A673 (cell line): ENCODE results near the gene TH. TPM values are rescaled to one million over a fixed set of nuclear protein-coding genes. Genes with fewer than 3 reads are reported as not detected.

Experiments used
- BruUV-seq: library from RNA; stranded (reverse); fragments of 400-500 nt; replicated peaks from 2 replicates; lab custom pipeline; 2021; lab: Mats Ljungman, UMichigan
- CTCF ChIA-PET: fragments of 300-600 bp; sonication (Branson Sonifier 250); formaldehyde crosslinking; loops from one replicate; lab custom pipeline; 2022; ENCODE audit warnings: antibody characterized with exemption; lab: Charles Lee
- POLR2A ChIA-PET: fragments of 300-600 bp; sonication (Branson Sonifier 250); formaldehyde crosslinking; loops from one replicate; lab custom pipeline; 2022; ENCODE audit warnings: antibody characterized with exemption; ENCODE audit not compliant: low non-redundant PET; lab: Charles Lee
- DNase-seq: peaks from one replicate; pipeline ENCODE4 v3.0.0-alpha.2; 2015; ENCODE audit warnings: low spot score
- H3K27ac ChIP-seq: fragments of 200-600 bp; sonication (generic); 2 replicates; pipeline ENCODE4 v1.5.1; 2016; ENCODE audit warnings: mixed run types, low read depth, mild to moderate bottlenecking, mixed read lengths, antibody characterized with exemption, low read length; ENCODE audit not compliant: poor library complexity, severe bottlenecking
- H3K27me3 ChIP-seq: fragments of 200-600 bp; sonication (generic); replicated peaks from 2 replicates; pipeline ENCODE4 v1.6.1; 2017; ENCODE audit warnings: mixed run types, low read depth, mild to moderate bottlenecking, mixed read lengths, antibody characterized with exemption, low read length; ENCODE audit not compliant: insufficient read depth, poor library complexity
- H3K36me3 ChIP-seq: fragments of 200-600 bp; sonication (generic); 2 replicates; pipeline ENCODE4 v1.6.1; 2016; ENCODE audit warnings: mixed run types, mild to moderate bottlenecking, mixed read lengths, antibody characterized with exemption, low read length; ENCODE audit not compliant: insufficient read depth, poor library complexity, severe bottlenecking
- H3K4me1 ChIP-seq: fragments of 200-600 bp; sonication (generic); 2 replicates; pipeline ENCODE4 v1.6.1; 2017; ENCODE audit warnings: mixed run types, mild to moderate bottlenecking, mixed read lengths, antibody characterized with exemption, low read length; ENCODE audit not compliant: insufficient read depth, poor library complexity, severe bottlenecking
- H3K4me3 ChIP-seq: fragments of 200-600 bp; sonication (generic); 2 replicates; pipeline ENCODE4 v1.5.1; 2016; ENCODE audit warnings: low read depth, mixed run types, mild to moderate bottlenecking, mixed read lengths, low read length; ENCODE audit not compliant: poor library complexity, severe bottlenecking
- H3K9me3 ChIP-seq: fragments of 200-600 bp; sonication (generic); 2 replicates; pipeline ENCODE4 v1.6.1; 2016; ENCODE audit warnings: mixed run types, low read depth, mild to moderate bottlenecking, mixed read lengths, antibody characterized with exemption, low read length; ENCODE audit not compliant: poor library complexity, severe bottlenecking
- CTCF ChIP-seq: fragments of 300-800, 200-600 bp; sonication (generic); conservative IDR thresholded peaks from 2 replicates; pipeline ENCODE4 v1.5.1; 2017; ENCODE audit warnings: low read depth, mild to moderate bottlenecking, antibody characterized with exemption, low read length, moderate library complexity, mixed read lengths
- EZH2 ChIP-seq: fragments of 200-600 bp; sonication (generic); IDR thresholded peaks from 2 replicates; pipeline ENCODE4 v1.6.1; 2017; ENCODE audit warnings: borderline replicate concordance, low read depth, mild to moderate bottlenecking, mixed read lengths, antibody characterized with exemption, low read length; ENCODE audit not compliant: poor library complexity, severe bottlenecking
- intact Hi-C: fragments of 100-400 bp; cut with micrococcal nuclease; formaldehyde crosslinking; loops from one replicate; pipeline ENCODE4 v1.10.0; 2022; ENCODE audit not compliant: unreplicated experiment
- total RNA-seq: library from RNA; stranded (reverse); gene quantifications from 2 replicates; pipeline ENCODE4 v1.2.3, GENCODE V29; 2021

Gene TH
- total RNA-seq, 1 experiment from 2014 or later: not detected

DNA sequence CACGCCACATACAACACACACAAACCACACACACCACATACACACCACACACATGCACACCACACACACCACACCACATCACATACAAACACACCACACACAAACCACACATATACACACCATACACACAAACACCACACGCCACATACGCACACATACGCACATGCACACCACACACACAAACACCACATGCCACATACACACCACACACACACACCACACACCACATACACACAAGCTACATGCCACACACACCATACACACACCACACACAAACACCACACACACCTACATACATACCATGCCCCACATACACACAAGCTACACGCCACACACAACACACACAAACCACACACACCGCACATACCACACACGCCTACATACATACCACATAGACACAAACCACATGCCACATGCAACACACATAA is 15.7 kb upstream of the TH start:
- DNase-seq: no peak
- H3K27me3 ChIP-seq: peaks cover 4% of the 10 kb centered on the region
- no peaks in the 10 kb centered on the region for H3K36me3 ChIP-seq
- TF ChIP-seq EZH2 (no peak), CTCF (no peak)
- POLR2A ChIA-PET: no interaction called here
- no peaks in the 10 kb centered on the region for H3K4me1 ChIP-seq
- CTCF ChIA-PET: interaction anchor here (1.8 kb wide), 1 partner anchor 234 kb away, joined by 9 read pairs; no protein-coding TSS in a partner anchor
- BruUV-seq: no TSS peak
- no peak overlapping the region for H3K4me3 ChIP-seq
- intact Hi-C loops: no loop called here
- H3K27ac ChIP-seq: no peak overlapping the region
- no peaks in the 10 kb centered on the region for H3K9me3 ChIP-seq

- Histone ChIP-seq H3K27ac (no peak overlapping the region), H3K27me3 (peaks cover 4% of the 10 kb centered on the region), H3K4me3 (no peak overlapping the region), H3K36me3 (no peaks in the 10 kb centered on the region), H3K4me1 (no peaks in the 10 kb centered on the region), H3K9me3 (no peaks in the 10 kb centered on the region)
- BruUV-seq: no TSS peak
- intact Hi-C loops: no loop called here
- TF ChIP-seq EZH2 (no peak), CTCF (peak; percentile 67)
- DNase-seq: peak; percentile 38
- ChIA-PET CTCF (interaction anchor here (1.8 kb wide), 1 partner anchor 234 kb away, joined by 9 read pairs; no protein-coding TSS in a partner anchor), POLR2A (no interaction called here)
Measured at GRCh38 chr11:2186669-2187279, 15.2 kb upstream of the TH start.

GRCh38 chr11:2185324-2186085 is 13.9 kb upstream of the TH start:
- DNase-seq: no peak
- no peaks in the 10 kb centered on the region for H3K36me3 ChIP-seq
- no peak for TF ChIP-seq EZH2
- TF ChIP-seq CTCF: no peak
- BruUV-seq: no TSS peak
- no peaks in the 10 kb centered on the region for H3K4me1 ChIP-seq
- H3K4me3 ChIP-seq: no peak overlapping the region
- POLR2A ChIA-PET: no interaction called here
- H3K9me3 ChIP-seq: no peaks in the 10 kb centered on the region
- H3K27me3 ChIP-seq: peaks cover 4% of the 10 kb centered on the region
- H3K27ac ChIP-seq: no peak overlapping the region
- intact Hi-C loops: no loop called here
- CTCF ChIA-PET: interaction anchor here (1.8 kb wide), 1 partner anchor 235 kb away, joined by 9 read pairs; no protein-coding TSS in a partner anchor
